LNCaP clone FGC (cell line): Measurements from ENCODE around the gene SULT1B1.

Experiments used
- DNase-seq: peaks from one replicate; pipeline ENCODE4 v3.0.0-alpha.2; 2011; ENCODE audit warnings: low read depth
- H3K4me3 ChIP-seq: 2 replicates; pipeline ENCODE4 v1.5.1; 2011; ENCODE audit warnings: mild to moderate bottlenecking, low read depth, low read length, control low read depth
- TF ChIP-seq, protein P1 (sequence below): IDR thresholded peaks from 2 replicates; pipeline ENCODE4 v1.5.1; 2012; ENCODE audit warnings: mild to moderate bottlenecking; ENCODE audit not compliant: control insufficient read depth, insufficient read depth; ENCODE audit errors: extremely low read depth

SULT1B1 gene

DNA sequence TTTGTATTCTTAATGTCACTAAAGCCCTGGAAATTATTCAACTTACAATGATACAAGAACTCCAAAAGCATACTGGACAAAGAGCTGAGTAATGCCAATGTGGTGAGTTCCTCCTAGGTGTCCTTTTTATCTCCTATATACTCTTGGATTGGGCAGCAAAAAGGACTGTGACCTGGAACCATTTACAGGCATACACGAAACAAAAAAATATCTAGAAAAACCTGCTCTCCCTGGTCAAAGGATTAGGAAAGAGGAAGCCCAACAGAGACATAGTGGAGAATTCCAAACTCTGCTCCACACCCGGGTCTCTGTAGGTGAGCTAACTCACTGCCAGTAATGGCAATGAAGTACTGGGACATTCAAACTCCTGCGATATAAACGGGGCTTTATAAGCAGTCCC lies 25.3 kb downstream of the SULT1B1 start:
- TF ChIP-seq, protein P1, sequence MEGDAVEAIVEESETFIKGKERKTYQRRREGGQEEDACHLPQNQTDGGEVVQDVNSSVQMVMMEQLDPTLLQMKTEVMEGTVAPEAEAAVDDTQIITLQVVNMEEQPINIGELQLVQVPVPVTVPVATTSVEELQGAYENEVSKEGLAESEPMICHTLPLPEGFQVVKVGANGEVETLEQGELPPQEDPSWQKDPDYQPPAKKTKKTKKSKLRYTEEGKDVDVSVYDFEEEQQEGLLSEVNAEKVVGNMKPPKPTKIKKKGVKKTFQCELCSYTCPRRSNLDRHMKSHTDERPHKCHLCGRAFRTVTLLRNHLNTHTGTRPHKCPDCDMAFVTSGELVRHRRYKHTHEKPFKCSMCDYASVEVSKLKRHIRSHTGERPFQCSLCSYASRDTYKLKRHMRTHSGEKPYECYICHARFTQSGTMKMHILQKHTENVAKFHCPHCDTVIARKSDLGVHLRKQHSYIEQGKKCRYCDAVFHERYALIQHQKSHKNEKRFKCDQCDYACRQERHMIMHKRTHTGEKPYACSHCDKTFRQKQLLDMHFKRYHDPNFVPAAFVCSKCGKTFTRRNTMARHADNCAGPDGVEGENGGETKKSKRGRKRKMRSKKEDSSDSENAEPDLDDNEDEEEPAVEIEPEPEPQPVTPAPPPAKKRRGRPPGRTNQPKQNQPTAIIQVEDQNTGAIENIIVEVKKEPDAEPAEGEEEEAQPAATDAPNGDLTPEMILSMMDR = no peak
- DNase-seq = no peak
- H3K4me3 ChIP-seq = no peak overlapping the region

DNA sequence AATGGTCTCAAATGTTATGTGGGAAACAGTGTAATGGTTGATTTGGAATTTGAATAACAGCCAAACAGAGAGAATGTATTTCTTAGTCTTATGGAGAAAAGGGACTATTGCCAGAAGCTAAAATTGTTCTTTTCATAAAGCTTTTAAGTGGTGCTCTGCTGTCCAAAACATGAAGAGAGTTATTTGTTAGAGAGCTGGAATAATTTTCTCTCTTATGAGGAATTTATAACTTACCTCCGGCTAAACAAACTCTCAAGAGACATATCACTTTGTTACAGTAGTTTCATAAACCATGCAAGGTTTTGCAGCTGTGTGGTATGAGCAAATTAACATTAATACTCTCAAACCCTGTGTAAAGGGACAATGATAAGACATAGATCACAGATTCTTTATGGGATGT lies 28.6 kb downstream of the SULT1B1 start:
- H3K4me3 ChIP-seq = no peak overlapping the region
- TF ChIP-seq, protein P1 = no peak
- no peak for DNase-seq

DNA sequence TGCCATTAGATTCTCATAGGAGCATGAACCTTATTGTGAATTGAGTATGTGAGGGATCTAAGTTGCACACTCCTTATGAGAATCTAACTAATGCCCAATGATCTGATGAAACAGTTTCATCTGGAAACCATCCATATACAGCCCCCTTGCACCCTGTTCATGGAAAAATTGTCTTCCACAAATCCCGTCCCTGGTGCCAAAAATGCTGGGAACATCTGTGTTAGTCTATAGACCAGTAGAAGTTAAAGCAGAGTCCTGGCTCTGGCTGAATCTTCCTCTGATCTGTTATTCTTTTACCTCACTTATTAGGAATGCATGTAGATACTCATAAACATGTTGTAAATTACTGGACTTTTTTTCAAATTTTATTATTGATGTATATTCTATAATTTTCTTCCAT lies 29.2 kb downstream of the SULT1B1 start:
- H3K4me3 ChIP-seq = no peak overlapping the region
- TF ChIP-seq, protein P1 = no peak
- DNase-seq = no peak

DNA sequence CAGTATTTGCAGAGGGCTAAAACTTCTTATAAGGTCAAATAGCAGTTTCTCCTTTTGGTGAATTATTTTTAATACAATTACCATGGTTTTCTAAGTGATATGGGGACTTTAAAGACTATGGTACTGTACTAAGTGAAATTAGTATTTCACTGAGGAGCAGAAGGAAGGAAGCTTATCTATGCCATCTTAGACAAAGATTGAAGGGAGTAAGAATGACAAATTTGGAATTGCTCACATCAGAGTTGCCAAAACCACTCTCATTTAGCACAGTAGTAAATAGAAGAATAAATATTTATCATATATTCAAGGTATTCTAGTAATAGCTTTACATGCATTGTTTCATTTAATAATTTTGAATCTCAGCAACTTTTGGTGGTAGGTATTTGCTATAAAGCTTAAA lies 30.4 kb downstream of the SULT1B1 start:
- peak; percentile 66 for DNase-seq
- H3K4me3 ChIP-seq = no peak overlapping the region
- TF ChIP-seq, protein P1 = no peak

DNA sequence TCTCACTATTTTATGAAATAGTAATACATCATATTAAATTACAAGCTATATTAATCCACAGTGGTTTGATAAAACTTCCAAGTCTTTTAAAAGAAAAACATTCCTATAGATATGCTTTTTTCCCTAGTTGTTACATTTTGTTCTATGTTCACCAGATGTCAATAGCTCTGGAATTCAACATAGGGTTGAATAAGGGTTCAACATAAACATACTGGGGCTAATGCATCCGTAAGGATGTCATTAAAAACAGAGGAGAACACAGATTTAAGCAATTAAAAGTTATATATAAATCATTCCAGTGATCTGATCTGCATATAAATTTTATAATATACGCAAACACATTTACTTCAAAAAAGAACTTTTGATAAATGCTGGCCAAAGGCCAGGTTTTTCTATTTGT lies 32.5 kb downstream of the SULT1B1 start:
- TF ChIP-seq, protein P1 = no peak
- H3K4me3 ChIP-seq = no peak overlapping the region
- DNase-seq = no peak

DNA sequence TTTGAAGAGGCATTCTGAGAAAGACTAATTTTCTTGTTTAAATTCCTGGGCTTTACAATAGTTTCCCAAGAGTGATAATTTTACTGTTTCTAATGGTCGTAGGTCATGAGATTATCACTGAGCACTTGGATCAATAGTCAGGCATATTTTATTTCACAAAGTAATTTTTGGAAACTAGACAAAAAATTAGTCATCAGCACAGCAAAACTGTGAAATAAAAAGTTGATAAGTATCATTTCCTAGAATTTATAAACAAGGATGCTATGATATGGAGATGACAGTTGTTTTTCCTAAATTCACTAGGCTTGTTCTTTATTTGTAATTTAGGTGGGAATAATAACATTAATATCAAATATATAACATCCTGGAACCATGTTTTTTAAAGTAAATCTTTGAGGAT lies 33.0 kb downstream of the SULT1B1 start:
- DNase-seq = no peak
- H3K4me3 ChIP-seq = no peak overlapping the region
- TF ChIP-seq, protein P1 = no peak

DNA sequence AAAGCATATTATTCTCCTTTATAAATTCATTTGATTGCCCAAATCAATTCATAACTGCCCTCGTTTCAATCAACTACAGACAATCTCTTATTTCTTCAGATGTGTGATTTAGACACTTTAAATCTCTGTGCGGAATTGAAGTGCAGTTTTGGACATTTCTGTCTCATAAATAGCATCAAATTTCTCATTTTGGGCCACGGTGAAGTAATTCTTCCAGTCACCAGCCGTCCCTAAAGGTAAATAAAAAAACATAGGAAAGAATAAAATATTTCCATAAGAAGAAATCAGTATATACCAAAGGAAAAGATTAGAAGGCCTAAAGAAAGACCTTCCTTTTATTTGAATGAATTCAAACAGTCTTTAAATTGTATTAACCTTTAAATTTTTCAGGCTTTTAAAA lies 33.4 kb downstream of the SULT1B1 start:
- no peak for DNase-seq
- H3K4me3 ChIP-seq = no peak overlapping the region
- TF ChIP-seq, protein P1 = no peak
